Mononuclear cell (primary cell): Measurements from ENCODE around the gene DHDH. TPM values are rescaled to one million over a fixed set of nuclear protein-coding genes. Genes with fewer than 3 reads are reported as not detected.

Source experiments
- total RNA-seq: library from RNA; depleted of rRNA; stranded (reverse); fragments of >200 nt; gene quantifications from one replicate; pipeline ENCODE4 v1.2.3, GENCODE V29; 2012

Gene DHDH
- total RNA-seq, 1 donor: 0.21 TPM

Other genes with a start within 250 kb of the DHDH start
- gene FUT2, start 237.7 kb upstream of the DHDH start, total RNA-seq: not detected
- gene MAMSTR, start 214.0 kb upstream of the DHDH start, total RNA-seq: 0.10 TPM
- 0.10 TPM for gene RASIP1, start 193.1 kb upstream of the DHDH start, total RNA-seq
- not detected for gene IZUMO1, start 186.8 kb upstream of the DHDH start, total RNA-seq
- gene FUT1, start 181.1 kb upstream of the DHDH start, total RNA-seq: not detected
- gene FGF21, start 178.2 kb upstream of the DHDH start, total RNA-seq: not detected
- gene BCAT2, start 122.7 kb upstream of the DHDH start, total RNA-seq: 3.9 TPM
- gene HSD17B14, start 97.2 kb upstream of the DHDH start, total RNA-seq: 0.42 TPM
- 1.3 TPM for gene PLEKHA4, start 65.1 kb upstream of the DHDH start, total RNA-seq
- gene PPP1R15A, start 61.3 kb upstream of the DHDH start, total RNA-seq: 644 TPM
- 0.31 TPM for gene TULP2, start 35.0 kb upstream of the DHDH start, total RNA-seq
- 166 TPM for gene NUCB1, start 33.4 kb upstream of the DHDH start, total RNA-seq
- 26.6 TPM for gene BAX, start 21.2 kb downstream of the DHDH start, total RNA-seq
- 2,689 TPM for gene FTL, start 31.6 kb downstream of the DHDH start, total RNA-seq
- gene GYS1, start 59.6 kb downstream of the DHDH start, total RNA-seq: 10.0 TPM
- 19.9 TPM for gene RUVBL2, start 60.2 kb downstream of the DHDH start, total RNA-seq
- gene LHB, start 83.4 kb downstream of the DHDH start, total RNA-seq: not detected
- not detected for gene CGB3, start 90.6 kb downstream of the DHDH start, total RNA-seq
- gene CGB2, start 98.2 kb downstream of the DHDH start, total RNA-seq: not detected
- gene CGB1, start 103.2 kb downstream of the DHDH start, total RNA-seq: not detected
- gene CGB5, start 110.1 kb downstream of the DHDH start, total RNA-seq: not detected
- gene CGB8, start 115.4 kb downstream of the DHDH start, total RNA-seq: not detected
- gene CGB7, start 124.0 kb downstream of the DHDH start, total RNA-seq: not detected
- gene NTF4, start 131.1 kb downstream of the DHDH start, total RNA-seq: not detected
- under 0.01 TPM for gene KCNA7, start 139.0 kb downstream of the DHDH start, total RNA-seq
- 136 TPM for gene SNRNP70, start 151.8 kb downstream of the DHDH start, total RNA-seq
- 2.5 TPM for gene LIN7B, start 180.7 kb downstream of the DHDH start, total RNA-seq
- 3.5 TPM for gene C19orf73, start 185.4 kb downstream of the DHDH start, total RNA-seq
- gene PPFIA3, start 185.8 kb downstream of the DHDH start, total RNA-seq: 1.2 TPM
- not detected for gene HRC, start 221.7 kb downstream of the DHDH start, total RNA-seq
- gene TRPM4, start 224.1 kb downstream of the DHDH start, total RNA-seq: 1.5 TPM